Spleen (tissue), 11 donors: ENCODE measurements around the gene CHKA. TPM values are rescaled to one million over a fixed set of nuclear protein-coding genes. Genes with fewer than 3 reads are reported as not detected.
A peak's percentile ranks its signal among the peaks of the same experiment; 100 is the strongest.

Experiments
- DNase-seq: peaks from one replicate; pipeline ENCODE4 v3.0.0-alpha.2; 2020
- H3K27ac ChIP-seq, 8 donors: fragments of 200-600 bp; sonication (generic) in 7 of 8; 1 replicate in 4 of 8; 2 replicates in 4 of 8; pipeline versions ENCODE4 v1.5.0 to v1.8.0; 2016 to 2021; ENCODE audit warnings: inconsistent platforms in 4 of 8, mild to moderate bottlenecking in 4 of 8, moderate library complexity in 1 of 8
- H3K27me3 ChIP-seq, 7 donors: fragments of 200-600 bp; sonication (generic) in 6 of 7; replicated peaks in 1 of 7; 1 replicate in 4 of 7; 2 replicates in 3 of 7; pipeline versions ENCODE4 v1.5.0 to v1.8.0; 2016 to 2021; ENCODE audit warnings: inconsistent platforms in 3 of 7, mild to moderate bottlenecking in 1 of 7
- H3K36me3 ChIP-seq, 6 donors: fragments of 200-600 bp; sonication (generic) in 5 of 6; 1 replicate in 4 of 6; 2 replicates in 2 of 6; pipeline versions ENCODE4 v1.5.0 to v1.8.0; 2016 to 2021; ENCODE audit warnings: inconsistent platforms in 2 of 6
- H3K4me1 ChIP-seq, 6 donors: fragments of 200-600 bp; sonication (generic) in 5 of 6; 1 replicate in 3 of 6; 2 replicates in 3 of 6; pipeline versions ENCODE4 v1.5.0 to v1.8.0; 2016 to 2021; ENCODE audit warnings: inconsistent platforms in 3 of 6
- H3K4me3 ChIP-seq, 8 donors: fragments of 200-600 bp; sonication (generic) in 7 of 8; 1 replicate in 4 of 8; 2 replicates in 4 of 8; pipeline versions ENCODE4 v1.5.0 to v1.8.0; 2016 to 2021; ENCODE audit warnings: inconsistent platforms in 4 of 8, mild to moderate bottlenecking in 4 of 8, moderate library complexity in 2 of 8
- H3K9me3 ChIP-seq, 8 donors: fragments of 200-600 bp; sonication (generic) in 7 of 8; 1 replicate in 4 of 8; 2 replicates in 4 of 8; pipeline versions ENCODE4 v1.5.0 to v1.8.0; 2016 to 2021; ENCODE audit warnings: inconsistent platforms in 4 of 8
- CTCF ChIP-seq, 11 experiments: fragments of 200-600 bp in 7 of 11; fragments of 450-650 bp in 4 of 11; sonication (generic) in 4 of 11; IDR thresholded peaks in 8 of 11; conservative IDR thresholded peaks in 3 of 11; 1 replicate in 7 of 11; 2 replicates in 4 of 11; pipeline versions ENCODE4 v1.4.0 to v1.8.0; 2016 to 2021; ENCODE audit warnings: antibody characterized with exemption in 11 of 11, inconsistent platforms in 4 of 11, mild to moderate bottlenecking in 1 of 11
- POLR2A ChIP-seq, 3 donors: fragments of 450-650 bp; IDR thresholded peaks; one replicate each; pipeline ENCODE4 v1.5.1; 2017; ENCODE audit warnings: antibody characterized with exemption in 3 of 3, mild to moderate bottlenecking in 1 of 3
- POLR2AphosphoS5 ChIP-seq, 3 donors: sonication (generic); formaldehyde crosslinking; IDR thresholded peaks; one replicate each; pipeline ENCODE4 v1.5.1; 2017; ENCODE audit warnings: antibody characterized with exemption in 3 of 3
- WGBS, 5 donors: extraction: QIAGEN DNeasy Blood & Tissue Kit in 3 of 5; methylation state at CpG; one replicate each; pipeline versions ENCODE4 v1.1.5 to v1.1.7; 2013 to 2018; 5-methylcytosine and 5-hydroxymethylcytosine counted together
- intact Hi-C: fragments of 100-400 bp; cut with DNase I; formaldehyde crosslinking; loops from one replicate; pipeline ENCODE4 v1.15.0; 2023; ENCODE audit warnings: low total_unique reads
- polyA plus RNA-seq, 3 donors: library from polyadenylated mRNA; stranded (reverse); fragments of 200-250 nt; gene quantifications; one replicate each; pipeline ENCODE4 v1.2.1, GENCODE V29; 2013
- total RNA-seq, 7 donors: library from RNA; depleted of rRNA in 3 of 7; stranded (reverse); fragments of >200 nt in 3 of 7; fragmentation: NEBNext Ultra II Directional in 4 of 7; extraction: Animal tissue kit (Norgen Biotek cat#: 25700) in 4 of 7; gene quantifications; one replicate each; pipeline versions ENCODE4 v1.1.0 to v1.2.1, GENCODE V29; 2016 to 2021
- donor health status: healthy with polysubstance abuse.
- donor health status: DM: no; HTN: no; CAD: no; lungs with moderate emphysema.
- donor health status: DM: no; HTN: no; CAD: no.
- donor health status: Bipolar disorder and iron deficiency.
- donor health status: healthy.
- donor health status: DM: no; HTN: no; CAD: no.
- donor health status: DM: yes; HTN: yes; CAD: no.

CHKA gene
- total and polyA plus RNA-seq, 10 donors, result 19.7 to 76.1 (median 33.4) TPM

GRCh38 chr11:68038718-68039525, 82.3 kb downstream of the CHKA start, which contains the start of gene TCIRG1:
TCIRG1 (plus strand) TSS chr11:68039025; CDS start chr11:68041272, 2,247 bp downstream.
- no peaks in the 10 kb centered on the region for H3K27me3 ChIP-seq
- peak within 1 kb of the TSS; percentile 67 to 97 (median 86) for H3K4me3 ChIP-seq
- H3K27ac ChIP-seq, result peak within 1 kb of the TSS; percentile 85 to 97 (median 92)
- intact Hi-C loops, result no loop called here
- H3K36me3 ChIP-seq, result peaks cover 0 to 52% (median 30%) of the 10 kb centered on the region in 6 donors
- WGBS, 5 donors, result 1 to 8% (median 5%) methylated on average over 27 to 51 of the region's 51 CpGs
- DNase-seq, result peak; percentile 94
- H3K4me1 ChIP-seq, result peaks cover 40 to 89% (median 66%) of the 10 kb centered on the region in 6 donors
- H3K9me3 ChIP-seq, result no peaks in the 10 kb centered on the region
- TF ChIP-seq CTCF (IDR thresholded peaks at IDR 0.05 in 8 of 11, conservative IDR thresholded peaks at IDR 0.05 in 3 of 11) (peak in 4 of 11 experiments; percentile 18 to 51 (median 38)), POLR2A (IDR thresholded peaks at IDR 0.05) (peak; percentile 39 to 90 (median 69)), POLR2AphosphoS5 (IDR thresholded peaks at IDR 0.05) (peak; percentile 96 to 98 (median 96))

GRCh38 chr11:68038226-68038717, 82.9 kb downstream of the CHKA start:
- intact Hi-C loops, result no loop called here
- Histone ChIP-seq H3K27ac (peak overlapping the region; percentile 85 to 97 (median 92)), H3K4me3 (peak overlapping the region; percentile 67 to 97 (median 86)), H3K27me3 (no peaks in the 10 kb centered on the region), H3K36me3 (peaks cover 0 to 52% (median 29%) of the 10 kb centered on the region in 6 donors), H3K9me3 (no peaks in the 10 kb centered on the region), H3K4me1 (peaks cover 40 to 92% (median 66%) of the 10 kb centered on the region in 6 donors)
- 42 to 55% (median 54%) methylated on average over 10 to 13 of the region's 13 CpGs; no CpG with 5 or more reads in 1 of the 5 donors for WGBS, 5 donors
- no peak for TF ChIP-seq POLR2A (IDR thresholded peaks at IDR 0.05)
- TF ChIP-seq CTCF (IDR thresholded peaks at IDR 0.05 in 8 of 11, conservative IDR thresholded peaks at IDR 0.05 in 3 of 11), result no peak
- TF ChIP-seq POLR2AphosphoS5 (IDR thresholded peaks at IDR 0.05), result no peak
- DNase-seq, result peak; percentile 86

- intact Hi-C loops, result no loop called here
- H3K4me1 ChIP-seq, result peaks cover 40 to 92% (median 67%) of the 10 kb centered on the region in 6 donors
- DNase-seq, result peak; percentile 80
- peaks cover 0 to 52% (median 27%) of the 10 kb centered on the region in 6 donors for H3K36me3 ChIP-seq
- WGBS, 5 donors, result 72 to 87% (median 81%) methylated on average over 18 to 20 of the region's 20 CpGs
- peak overlapping the region in 2 of 8 donors; percentile 90 to 97 for H3K4me3 ChIP-seq
- TF ChIP-seq POLR2A (IDR thresholded peaks at IDR 0.05) (no peak), CTCF (IDR thresholded peaks at IDR 0.05 in 8 of 11, conservative IDR thresholded peaks at IDR 0.05 in 3 of 11) (no peak), POLR2AphosphoS5 (IDR thresholded peaks at IDR 0.05) (no peak)
- H3K27me3 ChIP-seq, result no peaks in the 10 kb centered on the region
- peak overlapping the region; percentile 85 to 97 (median 92) for H3K27ac ChIP-seq
- no peaks in the 10 kb centered on the region for H3K9me3 ChIP-seq
Measured at GRCh38 chr11:68037411-68038225, 83.6 kb downstream of the CHKA start.
